ENCODE data around the gene ZNF219. TPM values are rescaled to one million over a fixed set of nuclear protein-coding genes. Genes with fewer than 3 reads are reported as not detected.

ZNF219 gene
- total RNA-seq, 2 experiments from 2014 or later, result 9.8 to 15.5 TPM

GRCh38 chr14:21066882-21067502 lies 31.5 kb downstream of the ZNF219 start:
- CTCF ChIA-PET (ENCODE audit: unreplicated experiment), result interaction anchor here (0.7 to 2.6 kb wide), 4 partner anchors 31 to 55 kb away, joined by 3 to 23 read pairs (median 4); no protein-coding TSS in a partner anchor
- intact Hi-C loops (cut with micrococcal nuclease; ENCODE audit: unreplicated experiment), result no loop called here
- no peaks in the 10 kb centered on the region for H3K36me3 ChIP-seq (ENCODE audit: insufficient read depth, low read length)
- no peaks in the 10 kb centered on the region for H4K20me1 ChIP-seq (ENCODE audit: insufficient read depth, low read length)
- peaks cover 36% of the 10 kb centered on the region for H3K4me1 ChIP-seq (ENCODE audit: insufficient read depth, low read length, poor library complexity, severe bottlenecking)
- no peak overlapping the region for H2AFZ ChIP-seq (ENCODE audit: low read length)
- H3K9me2 ChIP-seq (ENCODE audit: insufficient read depth, low read length), result no peaks in the 10 kb centered on the region
- no TSS peak for BruUV-seq (replicated peaks)
- H3K9me3 ChIP-seq (ENCODE audit: low read length), result no peaks in the 10 kb centered on the region
- H3K4me3 ChIP-seq (ENCODE audit: low read depth, low read length, poor library complexity, severe bottlenecking), result no peak overlapping the region
- H3K27ac ChIP-seq (ENCODE audit: low read depth, low read length, poor library complexity, severe bottlenecking), result no peak overlapping the region
- TF ChIP-seq CTCF (conservative IDR thresholded peaks at IDR 0.05; ENCODE audit: low read length), result peak; percentile 78
- no peak for TF ChIP-seq EZH2phosphoT487 (IDR thresholded peaks at IDR 0.05; ENCODE audit: borderline replicate concordance, low read depth, low read length)
- H3K4me2 ChIP-seq (ENCODE audit: low read length), result no peak overlapping the region
- DNase-seq (ENCODE audit: low spot score), result peak; percentile 48
- no peaks in the 10 kb centered on the region for H3K79me2 ChIP-seq (ENCODE audit: insufficient read depth, low read depth, low read length)
- POLR2A ChIA-PET, result interaction anchor here (0.5 to 2.5 kb wide), 6 partner anchors 28 to 1539 kb away, joined by 3 to 17 read pairs (median 4); no protein-coding TSS in a partner anchor

GRCh38 chr14:21063479-21063878 lies 35.0 kb downstream of the ZNF219 start:
- no peak overlapping the region for H3K27ac ChIP-seq (ENCODE audit: low read depth, low read length, poor library complexity, severe bottlenecking)
- H3K9me3 ChIP-seq (ENCODE audit: low read length), result no peaks in the 10 kb centered on the region
- no peak for DNase-seq (ENCODE audit: low spot score)
- H3K9me2 ChIP-seq (ENCODE audit: insufficient read depth, low read length), result no peaks in the 10 kb centered on the region
- H3K4me1 ChIP-seq (ENCODE audit: insufficient read depth, low read length, poor library complexity, severe bottlenecking), result peaks cover 5% of the 10 kb centered on the region
- H3K4me2 ChIP-seq (ENCODE audit: low read length), result no peak overlapping the region
- BruUV-seq (replicated peaks), result no TSS peak
- H3K79me2 ChIP-seq (ENCODE audit: insufficient read depth, low read depth, low read length), result no peaks in the 10 kb centered on the region
- no peak overlapping the region for H3K4me3 ChIP-seq (ENCODE audit: low read depth, low read length, poor library complexity, severe bottlenecking)
- H4K20me1 ChIP-seq (ENCODE audit: insufficient read depth, low read length), result no peaks in the 10 kb centered on the region
- CTCF ChIA-PET (ENCODE audit: unreplicated experiment), result no interaction called here
- intact Hi-C loops (cut with micrococcal nuclease; ENCODE audit: unreplicated experiment), result no loop called here
- TF ChIP-seq EZH2phosphoT487 (IDR thresholded peaks at IDR 0.05; ENCODE audit: borderline replicate concordance, low read depth, low read length) (no peak), CTCF (conservative IDR thresholded peaks at IDR 0.05; ENCODE audit: low read length) (no peak)
- H2AFZ ChIP-seq (ENCODE audit: low read length), result no peak overlapping the region
- H3K36me3 ChIP-seq (ENCODE audit: insufficient read depth, low read length), result no peaks in the 10 kb centered on the region
- POLR2A ChIA-PET, result interaction anchor here (0.5 to 0.9 kb wide), 2 partner anchors 95 to 297 kb away, joined by 3 to 7 read pairs; no protein-coding TSS in a partner anchor

- BruUV-seq (replicated peaks), result no TSS peak
- POLR2A ChIA-PET, result interaction anchor here (0.7 kb wide), 1 partner anchor 1269 kb away, joined by 3 read pairs; no protein-coding TSS in a partner anchor
- no peak for DNase-seq (ENCODE audit: low spot score)
- Histone ChIP-seq H4K20me1 (ENCODE audit: insufficient read depth, low read length) (no peaks in the 10 kb centered on the region), H3K4me3 (ENCODE audit: low read depth, low read length, poor library complexity, severe bottlenecking) (no peak overlapping the region), H3K79me2 (ENCODE audit: insufficient read depth, low read depth, low read length) (no peaks in the 10 kb centered on the region), H3K36me3 (ENCODE audit: insufficient read depth, low read length) (no peaks in the 10 kb centered on the region), H2AFZ (ENCODE audit: low read length) (no peak overlapping the region), H3K4me2 (ENCODE audit: low read length) (no peak overlapping the region), H3K9me2 (ENCODE audit: insufficient read depth, low read length) (no peaks in the 10 kb centered on the region), H3K9me3 (ENCODE audit: low read length) (no peaks in the 10 kb centered on the region), H3K4me1 (ENCODE audit: insufficient read depth, low read length, poor library complexity, severe bottlenecking) (peaks cover 5% of the 10 kb centered on the region), H3K27ac (ENCODE audit: low read depth, low read length, poor library complexity, severe bottlenecking) (no peak overlapping the region)
- CTCF ChIA-PET (ENCODE audit: unreplicated experiment), result no interaction called here
- intact Hi-C loops (cut with micrococcal nuclease; ENCODE audit: unreplicated experiment), result no loop called here
- no peak for TF ChIP-seq EZH2phosphoT487 (IDR thresholded peaks at IDR 0.05; ENCODE audit: borderline replicate concordance, low read depth, low read length)
- no peak for TF ChIP-seq CTCF (conservative IDR thresholded peaks at IDR 0.05; ENCODE audit: low read length)
Measured at GRCh38 chr14:21061347-21061668, 37.1 kb downstream of the ZNF219 start.
